NCI-H187 treated with DMSO at 0.1 percent for 48 hours (cell line): ENCODE measurements around the gene FADD.
"Not testable (repeated sequence)": the region's sequence is repeated elsewhere in the genome, so short reads cannot be mapped to it uniquely, and the experiment has no call there.

Experiments used
- DNase-seq: peaks from one replicate; lab custom pipeline; 2025; lab: John Stamatoyannopoulos, UW

Gene FADD

GRCh38 chr11:70205049-70205725 lies 2.1 kb downstream of the FADD start:
- DNase-seq, result no peak

- DNase-seq, result no peak
Measured at GRCh38 chr11:70205766-70206165, 2.7 kb downstream of the FADD start.

DNA sequence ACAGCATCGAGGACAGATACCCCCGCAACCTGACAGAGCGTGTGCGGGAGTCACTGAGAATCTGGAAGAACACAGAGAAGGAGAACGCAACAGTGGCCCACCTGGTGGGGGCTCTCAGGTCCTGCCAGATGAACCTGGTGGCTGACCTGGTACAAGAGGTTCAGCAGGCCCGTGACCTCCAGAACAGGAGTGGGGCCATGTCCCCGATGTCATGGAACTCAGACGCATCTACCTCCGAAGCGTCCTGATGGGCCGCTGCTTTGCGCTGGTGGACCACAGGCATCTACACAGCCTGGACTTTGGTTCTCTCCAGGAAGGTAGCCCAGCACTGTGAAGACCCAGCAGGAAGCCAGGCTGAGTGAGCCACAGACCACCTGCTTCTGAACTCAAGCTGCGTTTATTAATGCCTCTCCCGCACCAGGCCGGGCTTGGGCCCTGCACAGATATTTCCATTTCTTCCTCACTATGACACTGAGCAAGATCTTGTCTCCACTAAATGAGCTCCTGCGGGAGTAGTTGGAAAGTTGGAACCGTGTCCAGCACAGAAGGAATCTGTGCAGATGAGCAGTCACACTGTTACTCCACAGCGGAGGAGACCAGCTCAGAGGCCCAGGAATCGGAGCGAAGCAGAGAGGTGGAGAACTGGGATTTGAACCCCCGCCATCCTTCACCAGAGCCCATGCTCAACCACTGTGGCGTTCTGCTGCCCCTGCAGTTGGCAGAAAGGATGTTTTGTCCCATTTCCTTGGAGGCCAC lies 3.3 kb downstream of the FADD start:
- no peak for DNase-seq

- no peak for DNase-seq
Measured at GRCh38 chr11:70206982-70207376, 3.9 kb downstream of the FADD start.

- DNase-seq, result no peak
Measured at GRCh38 chr11:70207531-70208131, 4.5 kb downstream of the FADD start.

DNA sequence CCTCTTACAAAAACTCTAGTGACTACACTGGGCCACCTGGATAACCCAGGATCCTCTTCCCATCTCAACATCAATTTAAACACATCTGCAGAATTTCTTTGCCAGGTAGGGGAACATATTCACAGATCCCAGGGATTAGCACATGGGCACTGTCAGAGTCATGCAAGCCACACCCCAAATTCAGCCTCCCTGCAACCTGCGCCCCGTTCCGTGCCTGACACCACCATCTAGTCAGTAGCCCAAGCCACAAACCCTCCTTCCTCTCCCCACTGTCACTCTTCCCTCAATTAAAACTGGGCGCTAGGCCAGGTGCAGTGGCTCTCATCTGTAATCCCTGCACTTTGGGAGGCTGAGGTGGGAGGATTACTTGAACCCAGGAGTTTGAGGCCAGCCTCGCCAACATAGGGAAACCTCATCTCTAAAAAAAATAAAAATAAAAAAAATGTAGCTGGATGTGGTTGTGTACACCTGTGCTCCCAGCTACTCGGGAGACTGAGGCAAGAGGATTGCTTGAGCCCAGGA lies 6.4 kb downstream of the FADD start:
- DNase-seq, result no peak

DNA sequence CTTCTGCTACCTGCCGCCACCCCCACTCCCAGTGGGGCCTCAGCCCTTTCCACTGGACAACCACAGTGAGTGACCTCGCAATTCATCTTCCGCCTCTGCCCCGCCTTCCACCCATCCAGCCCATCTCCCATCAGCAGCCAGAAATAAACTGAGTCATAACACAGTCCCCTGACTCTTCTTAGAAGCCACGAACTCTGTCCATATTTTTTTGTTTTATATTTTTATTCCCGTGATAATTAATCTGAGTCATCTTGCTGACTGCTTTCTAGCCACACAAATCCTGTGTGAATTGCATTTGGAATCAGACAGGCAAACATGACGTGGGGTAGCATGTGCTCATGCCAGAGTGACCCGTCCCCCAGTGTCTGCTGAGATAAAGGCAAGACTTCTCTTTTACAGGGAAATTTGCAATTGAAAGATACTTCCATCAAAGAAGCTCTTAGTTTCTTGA lies 7.0 kb downstream of the FADD start:
- no peak for DNase-seq

DNA sequence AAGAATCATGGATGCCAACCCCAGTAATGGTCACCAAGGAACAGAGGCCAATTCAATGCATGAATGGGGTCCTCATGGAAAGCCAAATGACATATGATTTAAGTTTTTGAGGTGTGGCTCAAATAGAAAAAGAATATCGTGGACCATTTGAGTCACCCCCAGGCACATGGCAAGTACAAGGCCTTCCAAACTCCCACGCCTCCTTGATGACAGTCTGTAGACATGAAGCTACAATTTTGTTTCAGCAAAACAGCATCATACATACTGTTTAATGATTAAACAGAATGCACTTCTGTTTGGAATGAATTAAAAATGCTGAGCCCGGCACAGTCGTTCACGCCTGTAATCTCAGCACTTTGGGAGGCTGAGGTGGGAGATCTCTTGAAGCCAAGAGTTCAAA lies 7.4 kb downstream of the FADD start:
- DNase-seq, result no peak

- no peak for DNase-seq
Measured at GRCh38 chr11:70212227-70212811, 9.2 kb downstream of the FADD start.

DNA sequence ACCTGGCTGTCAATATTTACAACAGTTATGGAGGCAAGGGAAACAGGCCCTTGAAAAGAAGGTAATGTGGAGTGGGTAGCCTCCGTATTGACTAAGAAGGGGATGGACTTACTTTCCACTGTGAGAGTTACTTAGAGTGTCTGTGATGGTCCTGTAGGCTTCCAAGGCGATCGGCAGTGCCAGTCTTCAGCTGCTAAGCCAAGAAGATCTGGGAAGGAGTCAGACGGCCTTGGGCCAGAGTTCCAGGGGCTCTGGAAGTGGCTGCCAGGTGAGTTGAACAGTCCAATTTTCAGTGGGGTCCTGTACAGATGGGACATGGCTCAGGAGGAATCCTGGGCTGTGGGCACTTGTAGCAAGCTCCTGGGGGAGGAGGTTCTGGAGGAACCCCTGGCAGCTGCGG lies 14.3 kb downstream of the FADD start:
- not testable (repeated sequence) for DNase-seq

- DNase-seq, result not testable (repeated sequence)
Measured at GRCh38 chr11:70218076-70218475, 15.0 kb downstream of the FADD start.

GRCh38 chr11:70220136-70220535 lies 17.0 kb downstream of the FADD start:
- no peak for DNase-seq

- no peak for DNase-seq
Measured at GRCh38 chr11:70220920-70221319, 17.8 kb downstream of the FADD start.

DNA sequence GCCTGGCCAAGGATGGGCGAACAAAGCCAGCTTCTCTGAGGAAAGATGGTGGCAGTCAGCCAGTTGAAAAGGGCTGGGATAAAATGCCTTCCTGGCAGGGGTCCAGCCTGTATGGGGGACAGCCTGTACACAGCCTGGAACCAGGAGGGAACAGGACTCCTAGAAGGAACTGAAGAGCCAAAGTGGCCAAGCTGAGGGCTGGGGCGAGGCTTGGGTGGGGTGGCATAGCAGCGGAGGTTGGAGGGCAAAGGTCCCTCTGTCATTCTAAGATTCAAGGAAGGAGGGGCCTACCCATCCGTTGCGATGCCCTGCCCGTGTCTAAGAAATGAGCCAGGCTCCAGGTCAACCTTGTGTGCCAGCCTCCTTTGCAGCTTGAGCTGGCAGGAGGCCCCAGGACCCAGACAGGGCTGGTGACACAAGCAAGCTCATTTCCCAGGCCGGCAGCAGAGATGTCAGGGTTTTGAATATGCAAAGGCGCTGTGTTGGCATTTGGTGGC lies 22.6 kb downstream of the FADD start:
- no peak for DNase-seq

- DNase-seq, result no peak
Measured at GRCh38 chr11:70226183-70226582, 23.1 kb downstream of the FADD start.

- no peak for DNase-seq
Measured at GRCh38 chr11:70226967-70227366, 23.9 kb downstream of the FADD start.

DNA sequence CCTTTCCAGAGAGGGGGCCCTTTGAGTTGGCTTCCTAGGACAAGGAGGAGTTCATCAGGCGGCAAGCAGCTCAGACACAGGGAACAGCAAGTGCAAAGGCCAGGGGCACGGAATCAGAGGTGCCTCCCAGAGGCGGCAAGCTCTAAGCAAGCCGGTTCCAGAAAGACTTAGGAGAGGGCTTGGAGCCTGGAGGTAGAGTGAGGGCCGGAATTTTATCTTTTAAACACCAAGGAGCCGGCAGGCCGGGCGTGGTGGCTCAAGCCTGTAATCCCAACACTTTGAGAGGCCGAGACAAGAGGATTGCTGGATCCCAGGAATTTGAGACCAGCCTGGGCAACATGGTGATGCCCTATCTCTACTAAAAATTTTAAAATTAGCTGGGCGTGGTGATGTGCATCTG lies 26.6 kb downstream of the FADD start:
- no peak for DNase-seq

DNA sequence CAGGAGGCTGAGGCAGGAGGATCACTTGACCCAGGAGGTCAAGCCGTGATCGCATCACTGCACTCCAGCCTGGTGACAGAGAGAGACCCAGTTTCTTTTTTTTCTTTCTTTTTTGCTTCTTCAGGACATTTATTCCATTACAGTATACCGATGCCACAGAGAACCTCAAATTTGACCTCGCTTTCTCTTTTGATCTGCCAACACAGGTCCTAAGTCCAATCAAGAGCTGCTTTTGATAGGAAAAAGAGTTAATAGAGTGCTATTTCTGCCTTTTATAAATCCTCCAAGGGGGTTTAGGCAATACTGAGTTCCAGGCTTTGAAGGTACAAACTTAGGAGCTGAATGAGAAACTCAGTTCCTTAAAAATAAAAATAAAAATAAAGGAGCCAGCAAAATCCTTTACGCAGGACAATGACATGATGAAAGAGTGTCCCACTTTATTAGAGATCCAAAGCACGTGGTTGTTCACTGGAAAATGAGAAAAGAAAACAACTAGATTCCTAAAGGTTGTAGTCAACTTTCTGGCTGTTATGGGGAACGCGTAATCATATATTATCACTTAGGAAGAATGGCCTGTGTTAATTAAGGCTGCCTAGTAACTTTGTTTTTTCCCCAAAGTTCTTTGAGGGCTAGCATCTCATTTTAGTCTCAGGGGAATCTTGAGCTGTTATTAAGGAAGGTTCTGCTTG lies 27.2 kb downstream of the FADD start:
- no peak for DNase-seq

- DNase-seq, result no peak
Measured at GRCh38 chr11:70230840-70231710, 28.0 kb downstream of the FADD start.

DNA sequence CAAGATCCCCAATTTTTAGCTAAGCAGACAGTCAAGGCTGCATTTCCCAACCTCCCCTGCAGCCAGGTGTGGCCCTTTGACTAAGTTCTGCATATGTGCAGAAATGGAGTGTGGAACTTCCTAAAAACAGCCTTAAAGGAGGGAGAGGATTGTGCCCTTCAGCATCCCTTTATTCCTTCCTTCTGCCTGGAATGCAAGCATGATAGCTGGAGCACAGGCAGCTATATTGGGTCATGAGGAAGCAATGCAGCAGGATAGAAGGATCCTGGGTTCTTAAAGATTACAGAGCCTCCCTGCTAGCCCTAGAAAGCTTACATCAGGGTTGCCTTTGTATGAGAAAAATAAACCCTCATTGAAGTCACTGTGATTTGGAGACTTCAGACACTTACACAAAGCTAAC lies 29.9 kb downstream of the FADD start:
- DNase-seq, result no peak

- DNase-seq, result no peak
Measured at GRCh38 chr11:70233511-70233934, 30.4 kb downstream of the FADD start.
